NCI-H345 treated with DMSO at 0.1 percent for 48 hours (cell line): ENCODE measurements around the gene PCMTD2.

ENCODE experiments used
- DNase-seq: peaks from one replicate; lab custom pipeline; 2025; ENCODE audit not compliant: unreplicated experiment; lab: John Stamatoyannopoulos, UW

PCMTD2 gene

GRCh38 chr20:64238115-64238825 lies 17.3 kb upstream of the PCMTD2 start:
- no peak for DNase-seq

- DNase-seq = no peak
Observed at GRCh38 chr20:64238851-64239387, 16.6 kb upstream of the PCMTD2 start.

GRCh38 chr20:64239449-64240242 lies 15.9 kb upstream of the PCMTD2 start:
- DNase-seq = no peak

DNA sequence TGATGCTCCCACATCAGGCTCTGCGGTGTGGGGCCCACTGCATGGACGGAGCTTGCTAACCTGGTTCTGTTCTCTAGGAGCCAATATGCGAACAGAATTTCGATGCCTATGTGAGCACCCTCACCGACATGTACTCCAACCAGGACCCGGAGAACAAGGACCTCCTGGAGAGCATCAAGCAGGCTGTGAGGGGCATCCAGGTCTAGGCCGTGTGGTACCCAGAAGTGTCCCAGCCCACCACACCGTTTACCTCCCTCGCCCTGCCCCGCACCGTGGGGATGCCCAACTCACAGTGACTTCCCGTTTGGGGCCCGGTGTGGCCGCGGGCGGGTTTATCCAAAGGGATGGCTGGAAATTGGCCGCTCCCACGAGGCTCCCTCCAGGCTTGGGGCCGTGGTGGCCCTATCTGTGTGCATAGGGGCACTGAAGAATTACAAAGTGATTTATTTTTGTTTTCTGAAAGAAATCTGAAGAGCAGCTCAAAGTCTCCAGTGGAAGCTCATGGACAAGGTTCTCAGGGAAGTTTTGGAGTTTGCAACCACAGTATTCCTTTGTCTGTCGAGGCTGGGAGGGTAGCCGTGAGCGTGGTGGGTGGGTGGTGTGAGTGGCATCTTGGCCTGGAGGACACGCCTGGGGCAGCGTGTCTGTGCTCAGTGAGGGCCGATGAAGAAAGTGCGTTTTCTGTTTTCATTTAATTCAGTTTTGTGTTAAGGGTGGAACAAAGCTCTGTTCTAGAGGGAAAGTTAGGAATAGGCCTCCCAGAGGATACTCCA lies 15.1 kb upstream of the PCMTD2 start:
- DNase-seq = no peak

DNA sequence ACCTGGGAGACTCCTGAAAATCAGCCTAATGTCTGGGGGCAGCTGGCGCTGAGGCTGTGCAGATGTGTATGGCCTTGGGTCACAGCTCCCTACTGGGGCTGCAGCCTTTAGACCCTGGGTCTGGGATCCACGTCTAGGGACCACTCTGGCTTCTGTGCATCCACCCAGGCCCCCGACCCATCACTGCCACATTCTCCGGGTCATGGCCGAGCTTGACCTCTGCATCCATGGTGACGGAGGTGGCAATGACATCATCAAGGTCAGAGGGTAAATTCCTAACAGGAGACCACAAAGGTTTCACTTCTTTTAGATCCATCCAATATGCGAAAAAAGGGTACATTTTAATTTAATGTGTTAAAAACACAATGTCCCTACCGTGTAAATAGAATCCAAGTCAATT lies 14.5 kb upstream of the PCMTD2 start:
- no peak for DNase-seq

- DNase-seq = no peak
Observed at GRCh38 chr20:64242003-64242796, 13.3 kb upstream of the PCMTD2 start.

DNA sequence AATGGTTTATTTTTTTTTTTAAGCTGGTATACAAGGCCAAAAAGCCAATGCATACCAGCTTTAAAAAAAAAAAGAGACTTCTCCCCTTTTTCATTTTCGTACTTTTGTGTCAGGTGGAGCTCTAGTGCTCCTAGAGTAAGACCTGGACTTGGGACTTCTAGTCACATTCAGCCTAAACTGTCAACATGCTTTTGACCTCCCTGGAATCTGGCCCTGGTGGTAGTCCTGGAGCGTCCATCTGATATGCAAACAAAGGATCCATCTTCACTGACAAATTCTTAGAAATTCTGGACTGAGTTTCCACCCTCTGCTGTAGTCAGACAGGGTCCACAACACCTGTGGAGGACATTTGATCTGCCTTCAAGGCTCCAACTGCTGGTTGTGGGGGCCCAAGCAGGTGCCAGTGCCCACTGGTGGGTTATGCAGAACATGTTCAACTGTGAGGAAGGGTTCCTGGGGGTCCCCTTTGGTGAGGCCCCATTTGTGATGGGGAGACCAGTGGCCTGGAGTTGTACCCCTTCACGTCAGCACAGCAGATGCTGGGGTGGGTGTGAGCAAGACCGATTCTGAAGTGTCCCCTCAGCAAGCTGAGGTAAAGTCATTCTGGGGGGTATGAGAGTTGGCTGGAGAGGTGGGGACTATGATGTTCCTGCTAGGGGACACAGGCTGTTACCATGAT lies 12.6 kb upstream of the PCMTD2 start:
- no peak for DNase-seq

DNA sequence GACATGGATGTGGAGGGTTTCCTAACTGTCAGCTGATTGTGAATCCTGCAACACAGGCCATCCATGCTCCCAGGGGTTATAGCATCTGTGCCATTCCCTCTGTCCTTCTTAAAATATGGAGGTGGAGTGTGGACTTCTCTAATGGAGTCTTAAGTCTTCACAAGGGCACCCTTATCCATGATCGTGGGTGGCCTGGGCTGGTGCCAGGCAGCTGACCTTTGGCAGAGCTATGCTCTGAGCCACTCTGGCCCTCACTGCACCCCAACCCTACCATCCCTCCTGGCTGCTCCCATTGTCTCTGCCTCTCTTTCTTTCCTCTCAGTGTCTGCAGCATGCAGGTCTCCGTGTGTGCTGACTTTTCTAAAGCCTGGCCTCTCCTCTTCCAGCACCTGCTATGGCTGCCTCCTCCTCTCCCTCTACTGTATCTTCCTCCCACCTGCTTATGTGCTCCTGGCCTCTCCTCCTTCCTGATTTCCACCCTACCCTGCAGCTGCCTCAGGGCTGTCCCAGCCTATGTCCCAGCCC lies 11.2 kb upstream of the PCMTD2 start:
- no peak for DNase-seq

- no peak for DNase-seq
Observed at GRCh38 chr20:64244870-64245603, 10.5 kb upstream of the PCMTD2 start.

DNA sequence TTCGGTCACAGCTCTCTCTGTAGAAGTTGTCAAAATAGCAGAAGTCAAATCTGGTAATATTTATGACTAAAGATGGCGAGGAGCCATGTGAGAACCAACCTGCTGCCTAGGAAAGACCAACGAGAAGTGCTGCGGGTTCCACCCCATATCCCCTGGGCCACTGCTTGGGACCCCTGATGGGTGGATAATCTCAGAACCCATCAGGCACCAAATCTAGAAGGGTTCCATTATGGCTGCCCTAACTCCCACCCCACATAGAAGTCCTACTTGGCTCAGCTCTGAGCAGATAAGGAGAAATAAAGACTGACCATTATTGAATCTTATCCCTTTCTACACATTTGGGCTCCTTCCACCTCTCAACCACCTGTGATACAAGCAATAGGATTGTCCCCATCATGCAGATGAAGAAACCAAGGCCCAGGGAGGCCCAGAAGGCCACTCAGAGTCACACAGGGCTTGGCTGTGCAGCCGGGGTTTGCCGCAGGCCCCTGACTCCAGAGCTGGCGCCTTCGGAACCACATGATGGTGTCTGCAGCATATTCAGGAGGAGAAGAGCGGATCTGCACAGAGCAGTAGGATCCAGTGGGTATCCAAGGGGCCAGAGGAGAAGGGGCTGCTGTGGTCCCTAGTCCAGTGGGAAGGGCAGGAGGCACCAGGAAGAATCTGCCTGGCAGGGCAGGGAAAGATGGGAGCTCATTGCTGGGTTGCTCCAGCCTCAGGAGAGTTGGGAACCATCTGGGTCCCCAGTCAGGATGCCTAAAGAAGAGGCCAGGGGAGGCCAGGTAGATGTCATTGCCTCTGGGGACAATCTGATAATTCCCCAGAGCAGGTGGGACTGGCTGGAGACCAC lies 9.6 kb upstream of the PCMTD2 start:
- DNase-seq = no peak

- DNase-seq = no peak
Observed at GRCh38 chr20:64246616-64247306, 8.8 kb upstream of the PCMTD2 start.

DNA sequence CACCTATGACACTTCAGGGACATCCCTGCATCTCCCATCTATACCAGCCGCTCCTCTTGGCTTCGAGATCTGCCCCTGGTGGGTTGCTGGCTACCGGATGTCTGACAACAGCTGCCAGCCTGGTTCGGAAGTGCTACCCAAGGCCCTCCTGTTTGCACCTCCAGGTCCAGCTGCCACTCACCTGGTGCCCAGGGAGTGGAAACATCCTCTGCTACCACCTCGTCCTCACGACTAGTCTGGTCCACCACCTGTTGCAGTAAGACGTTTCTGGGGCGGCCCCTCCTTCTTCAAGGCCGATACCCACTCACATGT lies 8.3 kb upstream of the PCMTD2 start:
- no peak for DNase-seq

GRCh38 chr20:64247970-64248841 lies 7.3 kb upstream of the PCMTD2 start:
- no peak for DNase-seq

DNA sequence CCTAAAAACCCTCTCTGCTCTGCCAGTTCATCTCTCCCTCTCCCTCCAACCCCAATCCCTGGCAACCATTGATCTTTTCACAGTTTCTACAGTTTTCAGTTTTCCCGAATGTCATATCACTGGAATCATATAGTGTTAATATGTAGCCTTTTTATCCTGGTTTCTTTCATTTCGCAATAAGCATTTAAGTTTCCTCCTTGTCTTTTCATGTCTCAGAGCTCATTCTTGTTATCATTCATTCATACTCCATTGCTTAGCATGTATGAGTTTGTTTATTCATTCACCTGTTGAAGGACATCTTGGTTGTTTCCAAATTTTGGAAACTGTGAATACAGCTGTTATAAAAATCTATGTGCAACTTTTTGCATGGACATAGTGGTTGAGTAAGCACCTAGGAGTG lies 5.5 kb upstream of the PCMTD2 start:
- DNase-seq = no peak

DNA sequence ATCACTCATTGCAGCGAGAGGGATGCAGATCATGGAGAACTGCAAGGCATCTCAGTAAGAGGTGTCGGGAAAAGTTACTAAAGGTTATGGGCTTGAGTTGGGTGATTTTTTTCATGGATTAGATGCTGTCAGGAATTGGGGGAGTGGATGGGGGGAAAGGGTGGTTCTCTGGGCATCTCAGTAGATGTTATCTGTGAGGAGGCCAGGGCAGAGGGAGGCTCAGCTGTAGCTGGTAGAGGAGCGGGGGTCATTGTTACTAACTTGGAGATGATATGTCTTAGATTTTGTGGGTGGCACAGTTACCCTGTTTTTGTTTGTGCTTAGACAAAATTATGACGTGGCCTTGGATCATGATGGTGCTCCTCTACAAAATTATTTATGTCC lies 2.6 kb upstream of the PCMTD2 start:
- no peak for DNase-seq

- no peak for DNase-seq
Observed at GRCh38 chr20:64253443-64253842, 2.1 kb upstream of the PCMTD2 start.

DNA sequence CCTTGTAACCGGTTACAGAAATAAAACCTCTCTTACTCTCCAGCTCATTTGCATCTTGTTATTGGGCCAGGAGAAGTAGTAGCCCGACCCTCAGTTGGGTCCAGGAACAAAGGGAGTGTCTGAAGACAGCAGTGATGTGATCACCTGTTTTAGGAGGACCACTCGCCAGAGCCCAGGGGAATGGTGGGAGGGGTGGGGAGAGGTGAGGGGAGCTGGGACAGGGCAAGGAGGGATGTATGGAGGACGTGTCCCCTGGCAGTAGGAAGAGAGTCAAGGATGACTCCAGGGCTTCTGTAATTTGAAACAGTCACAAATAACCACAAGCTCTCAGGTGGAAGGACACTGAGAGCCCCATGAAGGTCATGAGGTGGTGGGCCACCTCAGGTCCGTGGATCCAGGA lies 1.4 kb upstream of the PCMTD2 start:
- DNase-seq = no peak
